ENCODE measurements around the gene STK33.

STK33 gene

GRCh38 chr11:8403310-8403709 is 190.7 kb downstream of the STK33 start:
- no peak for DNase-seq

- DNase-seq: no peak
Observed at GRCh38 chr11:8392886-8393285, 201.1 kb downstream of the STK33 start.

GRCh38 chr11:8392166-8392565 is 201.9 kb downstream of the STK33 start:
- no peak for DNase-seq

- no peak for DNase-seq
Observed at GRCh38 chr11:8390851-8391612, 203.0 kb downstream of the STK33 start.

GRCh38 chr11:8389029-8389996 is 204.7 kb downstream of the STK33 start:
- no peak for DNase-seq

- DNase-seq: no peak
Observed at GRCh38 chr11:8387693-8388092, 206.3 kb downstream of the STK33 start.

- no peak for DNase-seq
Observed at GRCh38 chr11:8387141-8387540, 206.9 kb downstream of the STK33 start.

GRCh38 chr11:8386134-8386864 is 207.7 kb downstream of the STK33 start:
- no peak for DNase-seq

- no peak for DNase-seq
Observed at GRCh38 chr11:8384199-8384821, 209.7 kb downstream of the STK33 start.

- no peak for DNase-seq
Observed at GRCh38 chr11:8383627-8384026, 210.4 kb downstream of the STK33 start.

- no peak for DNase-seq
Observed at GRCh38 chr11:8383227-8383626, 210.8 kb downstream of the STK33 start.

- no peak for DNase-seq
Observed at GRCh38 chr11:8382436-8383053, 211.5 kb downstream of the STK33 start.

- no peak for DNase-seq
Observed at GRCh38 chr11:8381871-8382396, 212.1 kb downstream of the STK33 start.

- no peak for DNase-seq
Observed at GRCh38 chr11:8381343-8381742, 212.7 kb downstream of the STK33 start.

GRCh38 chr11:8375932-8376331 is 218.1 kb downstream of the STK33 start:
- no peak for DNase-seq

- no peak for DNase-seq
Observed at GRCh38 chr11:8375460-8375859, 218.6 kb downstream of the STK33 start.

- DNase-seq: no peak
Observed at GRCh38 chr11:8374716-8375115, 219.3 kb downstream of the STK33 start.

GRCh38 chr11:8373519-8374432 is 220.3 kb downstream of the STK33 start:
- no peak for DNase-seq

- DNase-seq: no peak
Observed at GRCh38 chr11:8372641-8373381, 221.2 kb downstream of the STK33 start.

- no peak for DNase-seq
Observed at GRCh38 chr11:8371516-8371884, 222.5 kb downstream of the STK33 start.

All from NCI-H526 treated with DMSO at 0.1 percent for 48 hours (cell line).